HL-60 (cell line): ENCODE results near the gene SNX9.

Experiments
- DNase-seq, 2 experiments: peaks; one replicate each; pipeline ENCODE4 v3.0.0-alpha.2; 2010 to 2020; ENCODE audit warnings: low read depth in 1 of 2, low spot score in 1 of 2
- H3K27ac ChIP-seq: fragments of 250-450 bp; sonication (Bioruptor Pico); replicated peaks from 2 replicates; pipeline ENCODE4 v1.5.1; 2020; ENCODE audit warnings: mild to moderate bottlenecking, moderate library complexity
- H3K27me3 ChIP-seq: fragments of 250-450 bp; sonication (Bioruptor Pico); 2 replicates; pipeline ENCODE4 v1.5.1; 2021; ENCODE audit warnings: mild to moderate bottlenecking, moderate library complexity; ENCODE audit not compliant: insufficient read depth, poor library complexity, severe bottlenecking
- H3K4me3 ChIP-seq: replicated peaks from 2 replicates; pipeline ENCODE4 v1.5.1; 2011; ENCODE audit warnings: mild to moderate bottlenecking, control low read depth, low read length; ENCODE audit not compliant: insufficient read depth
- GABPA ChIP-seq: IDR thresholded peaks from 2 replicates; pipeline ENCODE4 v1.6.1; 2012; ENCODE audit warnings: low read depth
- POLR2AphosphoS5 ChIP-seq: IDR thresholded peaks from 2 replicates; pipeline ENCODE4 v1.6.1; 2012; ENCODE audit warnings: low read depth
- SPI1 ChIP-seq: IDR thresholded peaks from 2 replicates; pipeline ENCODE4 v1.6.1; 2012; ENCODE audit warnings: low read depth, mild to moderate bottlenecking, borderline replicate concordance
- long read RNA-seq: library from polyadenylated mRNA; unstranded; transcript quantifications from one replicate; pipeline ENCODE4 v2.0.0, GENCODE V29; 2020
- TF ChIP-seq, protein P1 (sequence below): IDR thresholded peaks from one replicate; pipeline ENCODE4 v1.5.1; 2011; ENCODE audit warnings: low read length, control low read depth, inconsistent platforms; ENCODE audit not compliant: insufficient read depth
- TF ChIP-seq, protein P2 (sequence below): IDR thresholded peaks from 2 replicates; pipeline ENCODE4 v1.6.1; 2012; ENCODE audit warnings: low read depth; ENCODE audit not compliant: insufficient replicate concordance

Gene SNX9
- long read RNA-seq, full-length matches to known transcripts, result 18 of 21 reads
- long read RNA-seq, partial matches to known transcripts, result 0 of 21 reads
- long read RNA-seq, other reads (novel, unspliced or antisense), result 3 of 21 reads

DNA sequence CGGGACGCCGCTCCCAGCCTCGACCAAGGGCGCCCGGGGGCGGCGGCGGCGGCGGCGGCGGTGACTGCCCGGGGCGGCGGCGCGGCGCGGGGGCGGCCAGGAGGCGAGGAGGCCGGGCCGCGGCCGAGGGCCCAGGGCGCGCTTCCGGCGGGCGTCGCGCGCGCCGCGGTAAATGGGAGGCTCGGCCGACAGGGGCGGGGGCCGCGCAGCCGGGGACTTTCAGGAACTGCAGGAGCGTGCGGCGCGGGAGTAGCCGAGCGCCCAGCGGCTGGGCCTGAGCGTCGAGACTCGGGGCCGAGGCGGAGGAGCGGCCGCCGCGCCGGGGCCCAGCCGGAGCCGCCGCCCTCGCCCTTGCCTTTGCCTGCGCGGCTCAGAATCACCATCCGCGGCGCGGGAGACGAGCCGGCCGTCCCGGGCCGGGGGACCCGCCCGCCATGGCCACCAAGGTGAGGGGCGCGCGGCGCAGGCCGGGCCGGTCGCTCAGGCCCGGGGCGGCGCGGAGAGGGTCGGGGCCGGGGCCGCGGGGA lies at the start of gene SNX9:
TSS of gene SNX9 (plus strand) at position 246 of the 527 bp plus-strand sequence. CDS start at position 435, 189 bp downstream.
- peak; percentile 47 to 72 for DNase-seq
- peak; percentile 21; the same call in 1 of the 2 replicates for TF ChIP-seq SPI1
- TF ChIP-seq POLR2AphosphoS5, result no peak

DNA sequence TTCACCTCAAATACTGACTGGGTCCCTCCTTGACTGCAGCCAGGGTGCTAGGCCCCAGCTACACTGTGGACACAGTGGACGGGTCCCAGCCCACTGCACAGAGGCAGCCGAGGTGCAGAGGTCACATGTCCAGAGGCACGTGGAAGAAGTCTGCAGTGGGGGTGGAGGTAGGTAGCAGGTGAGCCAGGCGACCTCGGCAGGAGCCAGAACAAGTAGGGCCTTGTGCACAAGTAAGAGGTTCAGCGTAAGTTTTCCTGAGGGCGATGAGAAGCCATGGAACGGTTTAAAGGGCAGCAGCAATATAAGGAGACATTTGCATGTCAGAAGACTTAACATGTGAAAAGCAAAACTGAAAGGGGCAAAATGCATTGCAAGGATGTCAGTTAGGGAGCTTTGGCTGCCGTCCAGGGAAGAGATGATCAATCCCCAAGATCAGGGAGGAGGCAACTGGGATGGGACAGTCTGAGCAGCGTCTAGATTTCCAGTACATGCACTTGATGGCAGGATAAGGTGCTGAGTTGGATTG lies 49.7 kb upstream of the SNX9 start:
- H3K27ac ChIP-seq, result no peak overlapping the region
- H3K27me3 ChIP-seq, result no peaks in the 10 kb centered on the region
- TF ChIP-seq SPI1 (no peak), POLR2AphosphoS5 (no peak), GABPA (no peak)
- TF ChIP-seq, protein P1, sequence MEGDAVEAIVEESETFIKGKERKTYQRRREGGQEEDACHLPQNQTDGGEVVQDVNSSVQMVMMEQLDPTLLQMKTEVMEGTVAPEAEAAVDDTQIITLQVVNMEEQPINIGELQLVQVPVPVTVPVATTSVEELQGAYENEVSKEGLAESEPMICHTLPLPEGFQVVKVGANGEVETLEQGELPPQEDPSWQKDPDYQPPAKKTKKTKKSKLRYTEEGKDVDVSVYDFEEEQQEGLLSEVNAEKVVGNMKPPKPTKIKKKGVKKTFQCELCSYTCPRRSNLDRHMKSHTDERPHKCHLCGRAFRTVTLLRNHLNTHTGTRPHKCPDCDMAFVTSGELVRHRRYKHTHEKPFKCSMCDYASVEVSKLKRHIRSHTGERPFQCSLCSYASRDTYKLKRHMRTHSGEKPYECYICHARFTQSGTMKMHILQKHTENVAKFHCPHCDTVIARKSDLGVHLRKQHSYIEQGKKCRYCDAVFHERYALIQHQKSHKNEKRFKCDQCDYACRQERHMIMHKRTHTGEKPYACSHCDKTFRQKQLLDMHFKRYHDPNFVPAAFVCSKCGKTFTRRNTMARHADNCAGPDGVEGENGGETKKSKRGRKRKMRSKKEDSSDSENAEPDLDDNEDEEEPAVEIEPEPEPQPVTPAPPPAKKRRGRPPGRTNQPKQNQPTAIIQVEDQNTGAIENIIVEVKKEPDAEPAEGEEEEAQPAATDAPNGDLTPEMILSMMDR, result no peak
- TF ChIP-seq, protein P2, sequence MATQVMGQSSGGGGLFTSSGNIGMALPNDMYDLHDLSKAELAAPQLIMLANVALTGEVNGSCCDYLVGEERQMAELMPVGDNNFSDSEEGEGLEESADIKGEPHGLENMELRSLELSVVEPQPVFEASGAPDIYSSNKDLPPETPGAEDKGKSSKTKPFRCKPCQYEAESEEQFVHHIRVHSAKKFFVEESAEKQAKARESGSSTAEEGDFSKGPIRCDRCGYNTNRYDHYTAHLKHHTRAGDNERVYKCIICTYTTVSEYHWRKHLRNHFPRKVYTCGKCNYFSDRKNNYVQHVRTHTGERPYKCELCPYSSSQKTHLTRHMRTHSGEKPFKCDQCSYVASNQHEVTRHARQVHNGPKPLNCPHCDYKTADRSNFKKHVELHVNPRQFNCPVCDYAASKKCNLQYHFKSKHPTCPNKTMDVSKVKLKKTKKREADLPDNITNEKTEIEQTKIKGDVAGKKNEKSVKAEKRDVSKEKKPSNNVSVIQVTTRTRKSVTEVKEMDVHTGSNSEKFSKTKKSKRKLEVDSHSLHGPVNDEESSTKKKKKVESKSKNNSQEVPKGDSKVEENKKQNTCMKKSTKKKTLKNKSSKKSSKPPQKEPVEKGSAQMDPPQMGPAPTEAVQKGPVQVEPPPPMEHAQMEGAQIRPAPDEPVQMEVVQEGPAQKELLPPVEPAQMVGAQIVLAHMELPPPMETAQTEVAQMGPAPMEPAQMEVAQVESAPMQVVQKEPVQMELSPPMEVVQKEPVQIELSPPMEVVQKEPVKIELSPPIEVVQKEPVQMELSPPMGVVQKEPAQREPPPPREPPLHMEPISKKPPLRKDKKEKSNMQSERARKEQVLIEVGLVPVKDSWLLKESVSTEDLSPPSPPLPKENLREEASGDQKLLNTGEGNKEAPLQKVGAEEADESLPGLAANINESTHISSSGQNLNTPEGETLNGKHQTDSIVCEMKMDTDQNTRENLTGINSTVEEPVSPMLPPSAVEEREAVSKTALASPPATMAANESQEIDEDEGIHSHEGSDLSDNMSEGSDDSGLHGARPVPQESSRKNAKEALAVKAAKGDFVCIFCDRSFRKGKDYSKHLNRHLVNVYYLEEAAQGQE, result no peak
- no peak for DNase-seq
- no peak overlapping the region for H3K4me3 ChIP-seq

More for the DNA sequence above, at the start of gene SNX9:
- Histone ChIP-seq H3K27ac (peak within 1 kb of the TSS; percentile 62; the same call in 1 of the 2 replicates), H3K27me3 (peaks cover 2% of the 10 kb centered on the region), H3K4me3 (peak within 1 kb of the TSS; percentile 85)

DNA sequence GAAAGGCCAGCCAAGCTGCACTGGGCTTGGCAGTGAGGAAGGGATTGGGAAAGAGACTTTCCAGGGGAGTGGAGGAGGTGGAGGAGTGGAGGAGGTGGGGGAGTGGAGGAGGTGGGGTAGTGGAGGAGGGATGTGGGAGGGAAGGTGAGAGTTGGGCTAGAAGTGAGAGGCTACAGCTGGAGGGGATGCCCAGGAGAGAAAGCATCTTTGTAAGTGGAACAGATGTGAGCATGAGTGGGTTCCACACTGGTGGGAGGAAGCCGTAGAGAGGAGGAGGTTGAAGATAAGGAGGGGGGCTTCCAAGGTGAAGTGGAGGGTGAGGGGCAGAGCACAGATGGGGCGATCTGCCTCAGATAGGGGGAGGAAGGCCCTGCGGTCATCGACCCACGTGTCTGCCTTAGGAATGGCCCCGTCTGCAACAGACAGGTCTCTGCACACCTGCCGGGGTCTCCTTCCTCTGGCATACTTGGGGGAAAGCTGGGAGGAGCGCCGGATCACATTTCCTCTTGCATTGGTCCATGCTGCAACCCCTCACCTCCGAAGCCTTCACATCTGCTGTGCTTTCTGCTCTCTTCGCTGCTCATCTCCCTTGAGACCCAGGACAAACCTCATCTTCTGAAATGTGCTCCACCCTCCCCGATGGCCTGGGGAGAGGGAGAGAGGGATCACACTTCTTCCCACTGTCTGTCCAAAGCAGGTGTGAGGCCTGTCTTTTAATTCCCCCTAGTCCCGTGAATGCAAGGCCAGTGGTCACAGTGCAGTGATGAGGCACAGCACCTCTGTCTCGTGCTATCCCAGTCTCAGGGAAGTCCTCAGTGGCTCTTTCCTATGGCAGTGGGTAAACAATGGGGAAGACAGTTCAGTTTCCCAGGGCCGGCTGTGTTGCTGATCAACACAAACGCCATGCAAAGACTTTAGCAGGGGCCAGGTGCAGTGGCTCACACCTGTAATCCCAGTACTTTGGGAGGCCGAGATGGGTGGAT lies 48.6 kb upstream of the SNX9 start:
- H3K27ac ChIP-seq, result no peak overlapping the region
- no peaks in the 10 kb centered on the region for H3K27me3 ChIP-seq
- TF ChIP-seq SPI1, result no peak
- TF ChIP-seq, protein P1, result no peak
- TF ChIP-seq, protein P2, result no peak
- no peak for TF ChIP-seq POLR2AphosphoS5
- no peak for TF ChIP-seq GABPA
- no peak overlapping the region for H3K4me3 ChIP-seq
- no peak for DNase-seq

DNA sequence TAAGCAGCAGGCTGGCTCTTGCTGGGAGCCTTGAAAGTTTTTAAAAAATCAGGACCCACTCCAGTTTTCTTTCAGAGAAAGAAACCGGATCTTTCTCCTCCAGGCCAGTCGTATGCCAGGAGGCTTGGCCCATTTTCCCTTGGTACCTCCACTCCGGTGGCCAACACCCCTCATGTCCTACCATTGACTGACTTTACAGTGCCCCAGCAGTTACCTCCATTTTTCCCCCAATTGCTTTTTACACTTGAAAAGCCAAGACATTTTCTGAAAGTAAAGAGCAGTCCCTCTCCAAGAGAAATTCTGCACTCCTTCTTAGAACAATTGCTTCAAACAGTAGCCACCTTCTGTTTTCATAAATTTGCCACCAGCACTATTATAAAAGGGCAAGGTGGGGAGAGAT lies 47.7 kb upstream of the SNX9 start:
- no peak for TF ChIP-seq GABPA
- H3K27ac ChIP-seq, result no peak overlapping the region
- DNase-seq, result no peak
- H3K4me3 ChIP-seq, result no peak overlapping the region
- H3K27me3 ChIP-seq, result no peaks in the 10 kb centered on the region
